GM12878 (cell line): ENCODE data around the gene CHCHD1. TPM values are rescaled to one million over a fixed set of nuclear protein-coding genes. Genes with fewer than 3 reads are reported as not detected.
"Not testable (repeated sequence)": the region's sequence is repeated elsewhere in the genome, so short reads cannot be mapped to it uniquely, and the experiment has no call there.

ENCODE experiments used
- ATAC-seq: fragments of 200-7000 bp; cut with Tn5 transposase; 3 replicates; pipeline ENCODE4 v1.9.1; 2020; ENCODE audit warnings: mild to moderate bottlenecking, moderate library complexity
- BruUV-seq: library from RNA; stranded (reverse); fragments of 400-500 nt; replicated peaks from 2 replicates; lab custom pipeline; 2021; lab: Mats Ljungman, UMichigan
- CTCF ChIA-PET: fragments of 300-600 bp; sonication (Branson Sonifier 250); formaldehyde crosslinking; extraction: SDS; loops from one replicate; lab custom pipeline; 2021; ENCODE audit warnings: inconsistent platforms; lab: Yijun Ruan, JAX
- POLR2A ChIA-PET: fragments of 350-600 bp; formaldehyde crosslinking; extraction: SDS; loops from one replicate; lab custom pipeline; 2021; ENCODE audit warnings: inconsistent platforms; lab: Charles Lee
- RAD21 ChIA-PET: fragments of 300-600 bp; sonication (Branson Sonifier 250); formaldehyde crosslinking; loops from one replicate; lab custom pipeline; 2023; ENCODE audit warnings: antibody characterized with exemption; ENCODE audit not compliant: unreplicated experiment; lab: Charles Lee
- SMC1A ChIA-PET: fragments of 300-600 bp; sonication (Branson Sonifier 250); formaldehyde crosslinking; loops from one replicate; lab custom pipeline; 2023; ENCODE audit not compliant: unreplicated experiment, uncharacterized antibody; lab: Charles Lee
- DNase-seq: peaks from one replicate; pipeline ENCODE4 v3.0.0-alpha.2; 2011; ENCODE audit warnings: low read depth, low spot score
- FAIRE-seq: peaks from 3 replicates; lab custom pipeline; 2011; peaks lifted over from hg19 to GRCh38; lab: Jason Lieb, UNC
- H2AFZ ChIP-seq: 2 replicates; pipeline ENCODE4 v1.6.0; 2011; ENCODE audit warnings: low read depth, low read length, control low read depth; ENCODE audit not compliant: control insufficient read depth
- H3K27ac ChIP-seq: 2 replicates; pipeline ENCODE4 v1.5.1; 2011; ENCODE audit warnings: control low read depth; ENCODE audit not compliant: control insufficient read depth, insufficient read depth
- H3K27me3 ChIP-seq, 2 experiments: replicated peaks in 1 of 2; 2 replicates each; pipeline versions ENCODE4 v1.6.0 to v1.6.1; 2011; ENCODE audit warnings: low read length in 1 of 2; ENCODE audit not compliant: control insufficient read depth in 2 of 2, insufficient read depth in 2 of 2
- H3K36me3 ChIP-seq, 2 experiments: 2 replicates each; pipeline ENCODE4 v1.5.1; 2011; ENCODE audit warnings: low read length in 1 of 2; ENCODE audit not compliant: control insufficient read depth in 2 of 2, insufficient read depth in 2 of 2
- H3K4me1 ChIP-seq: 2 replicates; pipeline ENCODE4 v1.6.1; 2011; ENCODE audit warnings: mild to moderate bottlenecking, low read length, moderate library complexity, mixed read lengths; ENCODE audit not compliant: control insufficient read depth, insufficient read depth
- H3K4me2 ChIP-seq: 2 replicates; pipeline ENCODE4 v1.6.0; 2011; ENCODE audit warnings: control low read depth; ENCODE audit not compliant: control insufficient read depth, insufficient read depth
- H3K4me3 ChIP-seq: fragments of 200-600 bp; sonication (generic); 2 replicates; pipeline ENCODE4 v1.5.1; 2016
- H3K79me2 ChIP-seq: 2 replicates; pipeline ENCODE4 v1.6.0; 2011; ENCODE audit warnings: low read length; ENCODE audit not compliant: control insufficient read depth, insufficient read depth
- H3K9ac ChIP-seq: 2 replicates; pipeline ENCODE4 v1.8.0; 2011; ENCODE audit warnings: low read length, control low read depth, mixed read lengths; ENCODE audit not compliant: control insufficient read depth, insufficient read depth
- H3K9me3 ChIP-seq: replicated peaks from 3 replicates; pipeline ENCODE4 v1.5.1; 2011; ENCODE audit warnings: mild to moderate bottlenecking, low read length; ENCODE audit not compliant: control insufficient read depth, insufficient read depth
- H4K20me1 ChIP-seq: 2 replicates; pipeline ENCODE4 v1.6.0; 2011; ENCODE audit not compliant: control insufficient read depth, insufficient read depth
- CHD4 ChIP-seq: fragments of 200-600 bp; sonication (generic); IDR thresholded peaks from 2 replicates; pipeline ENCODE4 v1.6.1; 2016; ENCODE audit warnings: mild to moderate bottlenecking
- IKZF2 ChIP-seq, 2 experiments: fragments of 450-650 bp; IDR thresholded peaks; 2 replicates each; pipeline ENCODE4 v1.6.1; 2017; ENCODE audit warnings: mild to moderate bottlenecking in 2 of 2, moderate library complexity in 2 of 2
- LARP7 ChIP-seq: fragments of 450-650 bp; IDR thresholded peaks from 2 replicates; pipeline ENCODE4 v1.6.1; 2017; ENCODE audit warnings: mild to moderate bottlenecking
- STAT3 ChIP-seq: IDR thresholded peaks from 2 replicates; pipeline ENCODE4 v1.6.1; 2011; ENCODE audit warnings: low read depth, low read length, improper control_type of control experiment
- WGBS: methylation state at CpG from one replicate; pipeline ENCODE4 v1.1.6; 2016; ENCODE audit warnings: low lambda C conversion rate; ENCODE audit not compliant: insufficient replicate concordance, insufficient coverage; ENCODE audit errors: missing lambda C conversion rate; 5-methylcytosine and 5-hydroxymethylcytosine counted together
- in situ Hi-C: fragments of 300-500 bp; cut with MboI; formaldehyde crosslinking; loops from 9 replicates; pipeline ENCODE4 v1.14.3; 2018; ENCODE audit warnings: mixed read lengths
- intact Hi-C: fragments of 100-400 bp; cut with micrococcal nuclease; formaldehyde crosslinking; loops from one replicate; pipeline ENCODE4 v1.14.2; 2022; ENCODE audit not compliant: unreplicated experiment
- polyA plus RNA-seq, 11 experiments: library from polyadenylated mRNA; depleted of rRNA in 4 of 11; unstranded in 6 of 11; stranded (reverse) in 5 of 11; fragments of >200 nt; fragmentation: Nextera tagmentation in 4 of 11; fragmentation: Illumina TruSeq in 1 of 11; extraction: Ambion mirVana in 4 of 11; extraction: Trizol in 1 of 11; gene quantifications; 1 replicate in 1 of 11; 2 replicates in 10 of 11; pipeline versions ENCODE4 v1.2.1 to v1.2.3, GENCODE V29; 2011 to 2016; ENCODE audit warnings: inconsistent platforms in 2 of 11, missing spikeins in 2 of 11, low read depth in 1 of 11
- total RNA-seq, 4 experiments: library from RNA; depleted of rRNA in 3 of 4; stranded (reverse); fragments of >200 nt in 3 of 4; fragmentation: Illumina TruSeq in 1 of 4; extraction: Trizol in 1 of 4; gene quantifications; 2 replicates each; pipeline versions ENCODE4 v1.2.1 to v1.2.3, GENCODE V29; 2013 to 2021
- TF ChIP-seq, protein P1 (sequence below): fragments of 450-650 bp; IDR thresholded peaks from 2 replicates; pipeline ENCODE4 v1.6.1; 2016; ENCODE audit warnings: mild to moderate bottlenecking
- TF ChIP-seq, protein P2 (sequence below): IDR thresholded peaks from 2 replicates; pipeline ENCODE4 v1.6.1; 2012; ENCODE audit warnings: improper control_type of control experiment, low read depth, low read length; ENCODE audit not compliant: insufficient replicate concordance
- TF ChIP-seq, protein P3 (sequence below): fragments of 450-650 bp; IDR thresholded peaks from 2 replicates; pipeline ENCODE4 v1.6.1; 2017; ENCODE audit warnings: borderline replicate concordance

The CHCHD1 gene
- total and polyA plus RNA-seq, 10 of the 15 experiments (the other 5 are each of a cell fraction or from before 2014, with no cell fraction given) = 35.0 to 132 (median 70.0) TPM

DNA sequence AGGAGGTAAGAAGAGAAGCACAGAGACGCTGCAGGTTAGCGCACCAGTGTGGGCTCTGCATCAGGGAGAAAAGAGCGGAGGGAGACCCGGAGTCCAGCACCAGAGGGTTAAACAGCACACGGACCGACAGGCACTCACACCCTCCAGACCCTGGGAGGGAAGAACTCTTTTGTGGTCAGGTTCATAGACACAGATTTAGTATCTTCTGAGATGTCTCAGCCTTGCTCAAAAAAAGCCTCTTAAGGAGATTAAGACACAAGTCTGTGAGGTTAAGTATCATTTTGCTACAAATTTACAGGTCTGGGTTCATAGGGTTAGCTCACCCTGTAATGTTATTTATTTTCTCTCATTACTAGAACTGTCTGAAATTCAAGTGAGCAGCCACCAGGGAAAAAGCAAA lies 46.3 kb downstream of the CHCHD1 start (continued):
- TF ChIP-seq LARP7 (no peak), IKZF2 (IDR thresholded peaks at IDR 0.05) (no peak), CHD4 (no peak), STAT3 (no peak)
- TF ChIP-seq, protein P1, sequence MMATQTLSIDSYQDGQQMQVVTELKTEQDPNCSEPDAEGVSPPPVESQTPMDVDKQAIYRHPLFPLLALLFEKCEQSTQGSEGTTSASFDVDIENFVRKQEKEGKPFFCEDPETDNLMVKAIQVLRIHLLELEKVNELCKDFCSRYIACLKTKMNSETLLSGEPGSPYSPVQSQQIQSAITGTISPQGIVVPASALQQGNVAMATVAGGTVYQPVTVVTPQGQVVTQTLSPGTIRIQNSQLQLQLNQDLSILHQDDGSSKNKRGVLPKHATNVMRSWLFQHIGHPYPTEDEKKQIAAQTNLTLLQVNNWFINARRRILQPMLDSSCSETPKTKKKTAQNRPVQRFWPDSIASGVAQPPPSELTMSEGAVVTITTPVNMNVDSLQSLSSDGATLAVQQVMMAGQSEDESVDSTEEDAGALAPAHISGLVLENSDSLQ = no peak
- TF ChIP-seq, protein P2, sequence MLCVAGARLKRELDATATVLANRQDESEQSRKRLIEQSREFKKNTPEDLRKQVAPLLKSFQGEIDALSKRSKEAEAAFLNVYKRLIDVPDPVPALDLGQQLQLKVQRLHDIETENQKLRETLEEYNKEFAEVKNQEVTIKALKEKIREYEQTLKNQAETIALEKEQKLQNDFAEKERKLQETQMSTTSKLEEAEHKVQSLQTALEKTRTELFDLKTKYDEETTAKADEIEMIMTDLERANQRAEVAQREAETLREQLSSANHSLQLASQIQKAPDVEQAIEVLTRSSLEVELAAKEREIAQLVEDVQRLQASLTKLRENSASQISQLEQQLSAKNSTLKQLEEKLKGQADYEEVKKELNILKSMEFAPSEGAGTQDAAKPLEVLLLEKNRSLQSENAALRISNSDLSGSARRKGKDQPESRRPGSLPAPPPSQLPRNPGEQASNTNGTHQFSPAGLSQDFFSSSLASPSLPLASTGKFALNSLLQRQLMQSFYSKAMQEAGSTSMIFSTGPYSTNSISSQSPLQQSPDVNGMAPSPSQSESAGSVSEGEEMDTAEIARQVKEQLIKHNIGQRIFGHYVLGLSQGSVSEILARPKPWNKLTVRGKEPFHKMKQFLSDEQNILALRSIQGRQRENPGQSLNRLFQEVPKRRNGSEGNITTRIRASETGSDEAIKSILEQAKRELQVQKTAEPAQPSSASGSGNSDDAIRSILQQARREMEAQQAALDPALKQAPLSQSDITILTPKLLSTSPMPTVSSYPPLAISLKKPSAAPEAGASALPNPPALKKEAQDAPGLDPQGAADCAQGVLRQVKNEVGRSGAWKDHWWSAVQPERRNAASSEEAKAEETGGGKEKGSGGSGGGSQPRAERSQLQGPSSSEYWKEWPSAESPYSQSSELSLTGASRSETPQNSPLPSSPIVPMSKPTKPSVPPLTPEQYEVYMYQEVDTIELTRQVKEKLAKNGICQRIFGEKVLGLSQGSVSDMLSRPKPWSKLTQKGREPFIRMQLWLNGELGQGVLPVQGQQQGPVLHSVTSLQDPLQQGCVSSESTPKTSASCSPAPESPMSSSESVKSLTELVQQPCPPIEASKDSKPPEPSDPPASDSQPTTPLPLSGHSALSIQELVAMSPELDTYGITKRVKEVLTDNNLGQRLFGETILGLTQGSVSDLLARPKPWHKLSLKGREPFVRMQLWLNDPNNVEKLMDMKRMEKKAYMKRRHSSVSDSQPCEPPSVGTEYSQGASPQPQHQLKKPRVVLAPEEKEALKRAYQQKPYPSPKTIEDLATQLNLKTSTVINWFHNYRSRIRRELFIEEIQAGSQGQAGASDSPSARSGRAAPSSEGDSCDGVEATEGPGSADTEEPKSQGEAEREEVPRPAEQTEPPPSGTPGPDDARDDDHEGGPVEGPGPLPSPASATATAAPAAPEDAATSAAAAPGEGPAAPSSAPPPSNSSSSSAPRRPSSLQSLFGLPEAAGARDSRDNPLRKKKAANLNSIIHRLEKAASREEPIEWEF = no peak
- TF ChIP-seq, protein P3, sequence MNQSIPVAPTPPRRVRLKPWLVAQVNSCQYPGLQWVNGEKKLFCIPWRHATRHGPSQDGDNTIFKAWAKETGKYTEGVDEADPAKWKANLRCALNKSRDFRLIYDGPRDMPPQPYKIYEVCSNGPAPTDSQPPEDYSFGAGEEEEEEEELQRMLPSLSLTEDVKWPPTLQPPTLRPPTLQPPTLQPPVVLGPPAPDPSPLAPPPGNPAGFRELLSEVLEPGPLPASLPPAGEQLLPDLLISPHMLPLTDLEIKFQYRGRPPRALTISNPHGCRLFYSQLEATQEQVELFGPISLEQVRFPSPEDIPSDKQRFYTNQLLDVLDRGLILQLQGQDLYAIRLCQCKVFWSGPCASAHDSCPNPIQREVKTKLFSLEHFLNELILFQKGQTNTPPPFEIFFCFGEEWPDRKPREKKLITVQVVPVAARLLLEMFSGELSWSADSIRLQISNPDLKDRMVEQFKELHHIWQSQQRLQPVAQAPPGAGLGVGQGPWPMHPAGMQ = no peak

DNA sequence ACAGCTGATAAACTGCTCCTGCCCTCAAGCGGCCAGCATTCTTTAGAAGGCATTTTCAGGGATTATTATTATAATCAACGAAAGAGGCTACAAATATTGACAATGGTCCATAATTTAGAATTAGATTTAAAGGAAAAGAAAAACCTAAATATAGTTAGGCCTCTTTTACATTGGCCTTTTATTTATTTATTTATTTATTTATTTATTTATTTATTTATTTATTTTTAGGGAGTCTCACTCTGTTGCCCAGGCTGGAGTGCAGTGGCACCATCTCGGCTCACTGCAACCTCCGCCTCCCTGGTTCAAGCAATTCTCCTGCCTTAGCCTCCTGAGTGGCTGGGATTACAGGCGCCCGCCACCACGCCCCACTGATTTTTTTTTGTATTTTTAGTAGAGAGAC lies 47.2 kb downstream of the CHCHD1 start:
- H3K27ac ChIP-seq, SMC1A ChIA-PET, H2AFZ ChIP-seq, H3K9ac ChIP-seq, in situ Hi-C loops, ATAC-seq, H3K27me3 ChIP-seq, BruUV-seq, POLR2A ChIA-PET, FAIRE-seq, H4K20me1 ChIP-seq, intact Hi-C loops, RAD21 ChIA-PET, H3K4me1 ChIP-seq, DNase-seq, H3K4me2 ChIP-seq, H3K36me3 ChIP-seq, H3K9me3 ChIP-seq, H3K4me3 ChIP-seq, H3K79me2 ChIP-seq: not testable (repeated sequence)
- CTCF ChIA-PET = interaction anchor here (0.8 kb wide), 1 partner anchor 48 kb away, joined by 3 read pairs; no protein-coding TSS in a partner anchor
- 98% methylated on average over 7 of the region's 7 CpGs for WGBS
